ENCODE measurements around the gene ATP11C. TPM values are rescaled to one million over a fixed set of nuclear protein-coding genes. Genes with fewer than 3 reads are reported as not detected.

ATP11C gene
- total and polyA plus RNA-seq, 12 donors: 1.8 to 8.5 (median 2.9) TPM

GRCh38 chrX:139751053-139751452 lies 181.8 kb downstream of the ATP11C start:
- WGBS, 2 donors: 87 to 89% methylated on average over 3 of the region's 3 CpGs
- intact Hi-C loops (cut with DNase I): no loop called here

GRCh38 chrX:139750390-139750789 lies 182.5 kb downstream of the ATP11C start:
- H3K4me1 ChIP-seq: no peaks in the 10 kb centered on the region
- ATAC-seq (no peak), DNase-seq (no peak)
- H3K9me3 ChIP-seq: peaks cover 0 to 21% (median 10%) of the 10 kb centered on the region in 11 donors
- H3K36me3 ChIP-seq: peaks cover 0 to 12% (median 0%) of the 10 kb centered on the region in 9 donors
- TF ChIP-seq CTCF (IDR thresholded peaks at IDR 0.05): no peak
- no peak overlapping the region for H3K27ac ChIP-seq
- intact Hi-C loops (cut with DNase I): no loop called here
- no peaks in the 10 kb centered on the region for H3K27me3 ChIP-seq
- H3K4me3 ChIP-seq: no peak overlapping the region

More at GRCh38 chrX:139751053-139751452, 181.8 kb downstream of the ATP11C start:
- TF ChIP-seq CTCF (IDR thresholded peaks at IDR 0.05): no peak
- H3K9me3 ChIP-seq: peaks cover 0 to 23% (median 10%) of the 10 kb centered on the region in 11 donors
- no peaks in the 10 kb centered on the region for H3K27me3 ChIP-seq
- H3K4me1 ChIP-seq: no peaks in the 10 kb centered on the region
- peaks cover 0 to 12% (median 0%) of the 10 kb centered on the region in 9 donors for H3K36me3 ChIP-seq
- DNase-seq: no peak
- ATAC-seq: no peak
- no peak overlapping the region for H3K4me3 ChIP-seq
- no peak overlapping the region for H3K27ac ChIP-seq

- ATAC-seq (no peak), DNase-seq (no peak)
- H3K27ac ChIP-seq: no peak overlapping the region
- H3K36me3 ChIP-seq: peaks cover 0 to 42% (median 0%) of the 10 kb centered on the region in 9 donors
- H3K27me3 ChIP-seq: peaks cover 0 to 11% (median 0%) of the 10 kb centered on the region in 7 donors
- no peak for TF ChIP-seq CTCF (IDR thresholded peaks at IDR 0.05)
- H3K4me3 ChIP-seq: no peak overlapping the region
- intact Hi-C loops (cut with DNase I): no loop called here
- H3K9me3 ChIP-seq: no peaks in the 10 kb centered on the region
- 85 to 92% methylated on average over 2 of the region's 2 CpGs for WGBS, 2 donors
- no peaks in the 10 kb centered on the region for H3K4me1 ChIP-seq
These were observed 193.7 kb downstream of the ATP11C start for GRCh38 chrX:139739138-139739537.

GRCh38 chrX:139738581-139738980 lies 194.3 kb downstream of the ATP11C start:
- H3K27ac ChIP-seq: no peak overlapping the region
- H3K4me3 ChIP-seq: no peak overlapping the region
- DNase-seq (no peak), ATAC-seq (no peak)
- intact Hi-C loops (cut with DNase I): no loop called here
- TF ChIP-seq CTCF (IDR thresholded peaks at IDR 0.05): no peak
- peaks cover 0 to 11% (median 0%) of the 10 kb centered on the region in 7 donors for H3K27me3 ChIP-seq
- no peaks in the 10 kb centered on the region for H3K9me3 ChIP-seq
- H3K36me3 ChIP-seq: peaks cover 0 to 37% (median 0%) of the 10 kb centered on the region in 9 donors
- H3K4me1 ChIP-seq: no peaks in the 10 kb centered on the region

Measured in heart right ventricle (tissue), 16 donors.